Esophagus squamous epithelium (tissue), 4 donors: ENCODE measurements around the gene CORIN.
"Not testable (repeated sequence)": the region's sequence is repeated elsewhere in the genome, so short reads cannot be mapped to it uniquely, and the experiment has no call there.

ENCODE experiments used
- POLR2A ChIP-seq, 4 donors: fragments of 450-650 bp; IDR thresholded peaks; one replicate each; pipeline ENCODE4 v1.6.1; 2017; ENCODE audit warnings: antibody characterized with exemption in 4 of 4, mild to moderate bottlenecking in 4 of 4, moderate library complexity in 3 of 4
- TF ChIP-seq, protein P1 (sequence below), 6 experiments: fragments of 450-650 bp in 4 of 6; fragments of 200-600 bp in 2 of 6; sonication (generic) in 2 of 6; IDR thresholded peaks; one replicate each; pipeline ENCODE4 v1.5.1; 2016 to 2019; ENCODE audit warnings: antibody characterized with exemption in 6 of 6, mild to moderate bottlenecking in 4 of 6, moderate library complexity in 4 of 6

DNA sequence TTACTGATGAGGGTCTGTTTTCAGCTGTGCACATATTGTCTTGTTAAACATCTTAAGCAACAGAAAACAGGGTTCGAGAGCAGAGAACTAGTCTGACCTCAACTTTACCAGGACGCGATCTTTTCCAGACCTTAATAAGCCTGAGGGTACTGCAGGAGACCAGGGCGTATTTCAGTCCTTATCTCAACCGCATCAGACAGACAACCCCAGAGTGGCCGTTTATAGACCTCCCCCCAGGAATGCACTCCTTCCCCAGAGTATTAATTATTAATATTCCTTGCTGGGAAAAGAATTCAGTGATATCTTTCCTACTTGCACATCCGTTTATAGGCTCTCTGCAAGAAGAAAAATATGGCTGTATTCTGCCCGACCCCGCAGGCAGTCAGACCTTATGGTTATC, 84.6 kb downstream of the CORIN start:
- not testable (repeated sequence) for TF ChIP-seq POLR2A (IDR thresholded peaks at IDR 0.05)
- TF ChIP-seq, protein P1, sequence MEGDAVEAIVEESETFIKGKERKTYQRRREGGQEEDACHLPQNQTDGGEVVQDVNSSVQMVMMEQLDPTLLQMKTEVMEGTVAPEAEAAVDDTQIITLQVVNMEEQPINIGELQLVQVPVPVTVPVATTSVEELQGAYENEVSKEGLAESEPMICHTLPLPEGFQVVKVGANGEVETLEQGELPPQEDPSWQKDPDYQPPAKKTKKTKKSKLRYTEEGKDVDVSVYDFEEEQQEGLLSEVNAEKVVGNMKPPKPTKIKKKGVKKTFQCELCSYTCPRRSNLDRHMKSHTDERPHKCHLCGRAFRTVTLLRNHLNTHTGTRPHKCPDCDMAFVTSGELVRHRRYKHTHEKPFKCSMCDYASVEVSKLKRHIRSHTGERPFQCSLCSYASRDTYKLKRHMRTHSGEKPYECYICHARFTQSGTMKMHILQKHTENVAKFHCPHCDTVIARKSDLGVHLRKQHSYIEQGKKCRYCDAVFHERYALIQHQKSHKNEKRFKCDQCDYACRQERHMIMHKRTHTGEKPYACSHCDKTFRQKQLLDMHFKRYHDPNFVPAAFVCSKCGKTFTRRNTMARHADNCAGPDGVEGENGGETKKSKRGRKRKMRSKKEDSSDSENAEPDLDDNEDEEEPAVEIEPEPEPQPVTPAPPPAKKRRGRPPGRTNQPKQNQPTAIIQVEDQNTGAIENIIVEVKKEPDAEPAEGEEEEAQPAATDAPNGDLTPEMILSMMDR (IDR thresholded peaks at IDR 0.05) = not testable (repeated sequence)
